Left ventricle myocardium inferior (tissue), 1 donor: Measurements from ENCODE around the gene AMOTL2. TPM values are rescaled to one million over a fixed set of nuclear protein-coding genes. Genes with fewer than 3 reads are reported as not detected.

ENCODE experiments used
- DNase-seq: peaks from one replicate; pipeline ENCODE4 v3.0.0-alpha.2; 2020
- H3K27ac ChIP-seq: fragments of 200-600 bp; replicated peaks from 2 replicates; pipeline ENCODE4 v1.8.0; 2021
- H3K27me3 ChIP-seq: fragments of 200-600 bp; 2 replicates; pipeline ENCODE4 v1.8.0; 2021; ENCODE audit warnings: low read depth
- H3K36me3 ChIP-seq: fragments of 200-600 bp; 2 replicates; pipeline ENCODE4 v1.8.0; 2021
- H3K4me1 ChIP-seq: fragments of 200-600 bp; 2 replicates; pipeline ENCODE4 v1.8.0; 2021
- H3K4me3 ChIP-seq: fragments of 200-600 bp; 2 replicates; pipeline ENCODE4 v1.8.0; 2021; ENCODE audit warnings: mild to moderate bottlenecking, moderate library complexity
- H3K9me3 ChIP-seq: fragments of 200-600 bp; replicated peaks from 2 replicates; pipeline ENCODE4 v1.8.0; 2021
- CTCF ChIP-seq: fragments of 200-600 bp; IDR thresholded peaks from 2 replicates; pipeline ENCODE4 v1.8.0; 2021; ENCODE audit warnings: antibody characterized with exemption, mild to moderate bottlenecking, borderline replicate concordance
- intact Hi-C: fragments of 100-400 bp; cut with micrococcal nuclease; formaldehyde crosslinking; loops from one replicate; pipeline ENCODE4 v1.11.0; 2022
- total RNA-seq: library from RNA; stranded (reverse); fragmentation: NEBNext Ultra II Directional; extraction: Animal tissue kit (Norgen Biotek cat#: 25700); gene quantifications from one replicate; pipeline ENCODE4 v1.2.1, GENCODE V29; 2021
- donor health status: DM: no; HTN: yes; CAD: no; lungs with severe emphysema.

The AMOTL2 gene
- total RNA-seq, 1 donor from 2014 or later: 44.4 TPM

GRCh38 chr3:134365766-134366065 lies 8.5 kb downstream of the AMOTL2 start:
- intact Hi-C loops: no loop called here
- no peak for TF ChIP-seq CTCF
- no peak for DNase-seq
- Histone ChIP-seq H3K27me3 (no peaks in the 10 kb centered on the region), H3K4me1 (peaks cover 99% of the 10 kb centered on the region), H3K27ac (peak overlapping the region; percentile 100), H3K36me3 (peaks cover 93% of the 10 kb centered on the region), H3K4me3 (peak overlapping the region; percentile 58), H3K9me3 (no peaks in the 10 kb centered on the region)

- H3K27ac ChIP-seq: peak overlapping the region; percentile 100
- peak overlapping the region; percentile 58 for H3K4me3 ChIP-seq
- H3K27me3 ChIP-seq: no peaks in the 10 kb centered on the region
- H3K9me3 ChIP-seq: no peaks in the 10 kb centered on the region
- DNase-seq: no peak
- no peak for TF ChIP-seq CTCF
- intact Hi-C loops: no loop called here
- H3K4me1 ChIP-seq: peaks cover 99% of the 10 kb centered on the region
- H3K36me3 ChIP-seq: peaks cover 93% of the 10 kb centered on the region
Observed at GRCh38 chr3:134364936-134365765, 9.1 kb downstream of the AMOTL2 start.

- intact Hi-C loops: no loop called here
- no peak for TF ChIP-seq CTCF
- peak overlapping the region; percentile 58 for H3K4me3 ChIP-seq
Observed at GRCh38 chr3:134364061-134364935, 9.9 kb downstream of the AMOTL2 start.

GRCh38 chr3:134363381-134363755 lies 10.9 kb downstream of the AMOTL2 start:
- H3K27me3 ChIP-seq: no peaks in the 10 kb centered on the region
- peaks cover 99% of the 10 kb centered on the region for H3K4me1 ChIP-seq
- peak overlapping the region; percentile 100 for H3K27ac ChIP-seq
- TF ChIP-seq CTCF: no peak
- H3K9me3 ChIP-seq: no peaks in the 10 kb centered on the region
- H3K4me3 ChIP-seq: peak overlapping the region; percentile 58
- H3K36me3 ChIP-seq: peaks cover 93% of the 10 kb centered on the region
- DNase-seq: no peak
- intact Hi-C loops: no loop called here

More at GRCh38 chr3:134364061-134364935, 9.9 kb downstream of the AMOTL2 start:
- H3K27ac ChIP-seq: peak overlapping the region; percentile 100
- no peaks in the 10 kb centered on the region for H3K9me3 ChIP-seq
- no peaks in the 10 kb centered on the region for H3K27me3 ChIP-seq
- peak; percentile 95 for DNase-seq
- peaks cover 99% of the 10 kb centered on the region for H3K4me1 ChIP-seq
- peaks cover 93% of the 10 kb centered on the region for H3K36me3 ChIP-seq

GRCh38 chr3:134362670-134363380 lies 11.4 kb downstream of the AMOTL2 start:
- peak overlapping the region; percentile 100 for H3K27ac ChIP-seq
- no peaks in the 10 kb centered on the region for H3K9me3 ChIP-seq
- H3K4me1 ChIP-seq: peaks cover 99% of the 10 kb centered on the region
- intact Hi-C loops: no loop called here
- no peak for DNase-seq
- H3K4me3 ChIP-seq: peak overlapping the region; percentile 58
- no peaks in the 10 kb centered on the region for H3K27me3 ChIP-seq
- H3K36me3 ChIP-seq: peaks cover 93% of the 10 kb centered on the region
- no peak for TF ChIP-seq CTCF
